Subcutaneous adipose tissue (tissue), 4 donors: ENCODE measurements around the gene KDELR3. TPM values are rescaled to one million over a fixed set of nuclear protein-coding genes. Genes with fewer than 3 reads are reported as not detected.

Source experiments
- CTCF ChIP-seq: fragments of 450-650 bp; IDR thresholded peaks from one replicate; pipeline ENCODE4 v1.5.1; 2016; ENCODE audit warnings: low read depth, mild to moderate bottlenecking, control low read depth, antibody characterized with exemption, moderate library complexity
- total RNA-seq, 4 donors: library from RNA; depleted of rRNA; stranded (reverse); fragments of >200 nt; gene quantifications; one replicate each; pipeline ENCODE4 v1.1.0, GENCODE V29; 2016

KDELR3 gene
- total RNA-seq, 4 donors from 2014 or later, result 12.8 to 32.0 (median 20.1) TPM

DNA sequence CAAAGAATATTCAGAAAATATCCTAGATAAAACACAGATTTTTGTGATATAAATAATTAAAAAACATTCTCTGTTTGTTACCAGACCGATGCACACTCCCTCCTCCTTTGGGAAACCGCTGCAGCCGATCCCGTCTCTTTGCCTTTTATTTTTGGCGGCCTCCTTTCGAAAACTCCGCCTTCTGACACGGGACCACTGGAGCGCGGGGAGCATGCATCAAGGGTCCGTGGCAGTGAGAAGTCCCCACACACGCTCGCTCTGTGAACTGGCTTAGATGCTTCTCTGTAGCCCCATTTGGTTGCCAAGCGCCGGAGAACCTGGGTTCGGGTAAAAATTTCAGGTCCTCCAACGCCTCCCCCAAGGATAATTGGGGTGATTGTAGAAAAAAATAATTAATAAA lies 21.2 kb downstream of the KDELR3 start:
- TF ChIP-seq CTCF, result no peak

DNA sequence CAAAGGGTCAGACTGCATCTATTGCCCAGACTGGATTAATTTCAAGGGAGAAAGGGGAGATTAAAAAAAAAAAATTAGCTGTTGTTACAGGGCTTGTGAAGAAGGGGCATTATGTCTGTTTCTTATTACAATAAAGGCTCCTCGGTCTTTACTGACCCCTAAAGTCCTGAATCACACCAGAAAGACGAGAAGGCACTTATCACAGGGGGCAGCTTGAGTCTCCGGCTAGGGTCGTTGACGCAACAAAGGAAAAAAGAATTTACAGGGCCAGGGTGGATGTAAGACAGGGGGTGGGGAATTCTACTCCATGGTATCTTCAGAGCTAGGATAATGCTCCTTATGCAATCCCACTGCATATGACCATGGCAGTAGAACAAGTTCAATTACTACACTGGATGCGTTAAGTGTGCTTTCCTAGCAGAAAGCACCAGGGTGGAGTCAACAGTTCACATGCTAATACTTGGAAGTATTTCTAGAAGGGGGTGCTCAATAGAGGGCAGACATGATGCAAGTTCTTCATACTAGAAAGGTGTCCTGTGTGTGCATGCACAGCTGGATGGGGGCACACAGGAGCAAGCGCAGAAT lies 21.8 kb downstream of the KDELR3 start:
- TF ChIP-seq CTCF, result no peak

- no peak for TF ChIP-seq CTCF
These were observed 22.6 kb downstream of the KDELR3 start for GRCh38 chr22:38490475-38490874.

DNA sequence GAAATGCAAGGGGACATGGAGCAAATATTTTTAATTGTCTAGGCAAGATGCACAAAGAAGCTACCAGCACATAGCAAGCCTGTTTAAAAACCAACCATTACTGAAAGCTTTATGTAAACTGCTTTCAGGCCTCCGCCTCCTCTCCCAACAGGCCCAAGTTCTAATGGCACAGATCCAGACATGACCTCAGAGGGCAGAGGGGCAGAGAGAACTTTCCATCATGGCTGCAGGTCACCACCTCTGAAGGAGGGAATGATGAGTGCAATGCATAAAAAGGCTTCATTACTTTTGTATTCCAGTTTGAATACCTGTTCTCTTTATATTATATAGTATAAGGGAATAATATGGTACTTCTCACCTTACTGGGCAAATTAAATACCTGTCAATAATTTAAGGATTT lies 23.0 kb downstream of the KDELR3 start:
- TF ChIP-seq CTCF, result no peak

- no peak for TF ChIP-seq CTCF
These were observed 23.9 kb downstream of the KDELR3 start for GRCh38 chr22:38491707-38492348.

- TF ChIP-seq CTCF, result no peak
These were observed 26.6 kb downstream of the KDELR3 start for GRCh38 chr22:38494498-38494897.

- TF ChIP-seq CTCF, result no peak
These were observed 27.0 kb downstream of the KDELR3 start for GRCh38 chr22:38494939-38495338.
